B cell (primary cell): ENCODE measurements around the gene MGAT1. TPM values are rescaled to one million over a fixed set of nuclear protein-coding genes. Genes with fewer than 3 reads are reported as not detected.

Experiments
- ATAC-seq: fragments of 200-7000 bp; cut with Tn5 transposase; one replicate; pipeline ENCODE4 v1.10.0; 2021; ENCODE audit warnings: low read depth, mild to moderate bottlenecking, moderate number of reproducible peaks, moderate library complexity
- CTCF ChIA-PET: fragments of 350-600 bp; sonication (Branson Sonifier 250); formaldehyde crosslinking; loops from one replicate; lab custom pipeline; 2021; ENCODE audit warnings: antibody characterized with exemption, inconsistent platforms; lab: Charles Lee
- POLR2A ChIA-PET: fragments of 350-600 bp; sonication (Branson Sonifier 250); formaldehyde crosslinking; loops from one replicate; lab custom pipeline; 2021; ENCODE audit warnings: antibody characterized with exemption; lab: Charles Lee
- DNase-seq: peaks from one replicate; pipeline ENCODE4 v3.0.0; 2013
- H2AFZ ChIP-seq: 2 replicates; pipeline ENCODE4 v1.6.1; 2012; ENCODE audit warnings: mild to moderate bottlenecking, low read depth, low read length; ENCODE audit not compliant: insufficient read depth, poor library complexity, severe bottlenecking
- H3K27ac ChIP-seq, 2 donors: 1 replicate in 1 of 2; 2 replicates in 1 of 2; pipeline ENCODE4 v1.5.1; 2012 to 2013; ENCODE audit warnings: low read length in 2 of 2, mild to moderate bottlenecking in 2 of 2, moderate library complexity in 1 of 2
- H3K27me3 ChIP-seq, 4 experiments: fragments of 200-600 bp in 1 of 4; sonication (generic) in 1 of 4; replicated peaks in 1 of 4; 1 replicate in 2 of 4; 2 replicates in 2 of 4; pipeline versions ENCODE4 v1.6.1 to v1.7.0; 2013 to 2016; ENCODE audit warnings: low read length in 3 of 4, mild to moderate bottlenecking in 2 of 4, mixed read lengths in 1 of 4, moderate library complexity in 1 of 4; ENCODE audit not compliant: insufficient read depth in 4 of 4, control insufficient read depth in 3 of 4; ENCODE audit errors: control extremely low read depth in 1 of 4
- H3K36me3 ChIP-seq, 2 experiments: replicated peaks in 1 of 2; 1 replicate in 1 of 2; 2 replicates in 1 of 2; pipeline versions ENCODE4 v1.6.1 to v1.7.1; 2013; ENCODE audit warnings: low read length in 1 of 2; ENCODE audit not compliant: insufficient read depth in 2 of 2, control insufficient read depth in 1 of 2; ENCODE audit errors: control extremely low read depth in 1 of 2, extremely low read depth in 1 of 2
- H3K4me1 ChIP-seq, 2 donors: fragments of 200-600 bp in 1 of 2; sonication (generic) in 1 of 2; 1 replicate in 1 of 2; 2 replicates in 1 of 2; pipeline versions ENCODE4 v1.5.1 to v1.6.1; 2013 to 2017; ENCODE audit warnings: low read length in 2 of 2; ENCODE audit not compliant: control insufficient read depth in 2 of 2, insufficient read depth in 2 of 2
- H3K4me2 ChIP-seq: replicated peaks from 2 replicates; pipeline ENCODE3; 2012; ENCODE audit warnings: mild to moderate bottlenecking, low read depth, low read length; ENCODE audit not compliant: poor library complexity, severe bottlenecking
- H3K4me3 ChIP-seq, 5 experiments: fragments of 200-600 bp in 1 of 5; sonication (generic) in 1 of 5; 1 replicate in 3 of 5; 2 replicates in 2 of 5; pipeline versions ENCODE4 v1.5.1 to v1.7.0; 2011 to 2016; ENCODE audit warnings: low read length in 4 of 5, mild to moderate bottlenecking in 4 of 5, low read depth in 2 of 5, control low read depth in 1 of 5, moderate library complexity in 1 of 5; ENCODE audit not compliant: insufficient read depth in 1 of 5; ENCODE audit errors: control extremely low read depth in 1 of 5, extremely low read depth in 1 of 5
- H3K79me2 ChIP-seq: fragments of 200-600 bp; sonication (generic); one replicate; pipeline ENCODE4 v1.6.0; 2016; ENCODE audit warnings: low read length; ENCODE audit not compliant: control insufficient read depth, insufficient read depth
- H3K9ac ChIP-seq: fragments of 200-600 bp; sonication (generic); 2 replicates; pipeline ENCODE4 v1.6.1; 2017; ENCODE audit warnings: mild to moderate bottlenecking, low read length, moderate library complexity
- H3K9me3 ChIP-seq, 3 donors: one replicate each; pipeline versions ENCODE4 v1.6.1 to v1.7.1; 2013; ENCODE audit warnings: low read length in 2 of 3; ENCODE audit not compliant: control insufficient read depth in 2 of 3, insufficient read depth in 1 of 3; ENCODE audit errors: control extremely low read depth in 1 of 3
- H4K20me1 ChIP-seq: 2 replicates; pipeline ENCODE4 v1.6.0; 2012; ENCODE audit warnings: mild to moderate bottlenecking, low read length; ENCODE audit not compliant: insufficient read depth, control insufficient read depth, poor library complexity, severe bottlenecking
- H3K27ac Mint-ChIP-seq: one replicate; pipeline ENCODE4 v1.8.0; 2021; ENCODE audit warnings: mixed read lengths
- H3K27me3 Mint-ChIP-seq: one replicate; pipeline ENCODE4 v1.8.0; 2021; ENCODE audit warnings: mixed read lengths
- H3K4me1 Mint-ChIP-seq: one replicate; pipeline ENCODE4 v1.8.0; 2021; ENCODE audit warnings: mixed read lengths
- H3K4me3 Mint-ChIP-seq: one replicate; pipeline ENCODE4 v1.8.0; 2021; ENCODE audit warnings: mixed read lengths
- H3K9me3 Mint-ChIP-seq: one replicate; pipeline ENCODE4 v1.8.0; 2022; ENCODE audit warnings: mixed read lengths; ENCODE audit not compliant: insufficient read depth
- CTCF ChIP-seq: fragments of 200-600 bp; IDR thresholded peaks from one replicate; pipeline ENCODE4 v1.8.0; 2022; ENCODE audit warnings: antibody characterized with exemption, mild to moderate bottlenecking
- EZH2 ChIP-seq: IDR thresholded peaks from 2 replicates; pipeline ENCODE4 v1.6.1; 2012; ENCODE audit warnings: borderline replicate concordance, low read depth, mild to moderate bottlenecking, moderate library complexity, low read length; ENCODE audit not compliant: insufficient read depth, poor library complexity, severe bottlenecking
- WGBS: methylation state at CpG from one replicate; pipeline ENCODE4 v1.1.5; 2013; ENCODE audit warnings: missing lambda C conversion rate; ENCODE audit not compliant: insufficient coverage; 5-methylcytosine and 5-hydroxymethylcytosine counted together
- intact Hi-C: fragments of 100-400 bp; cut with micrococcal nuclease; formaldehyde crosslinking; loops from one replicate; pipeline ENCODE4 v1.10.0; 2022
- polyA plus RNA-seq: library from polyadenylated mRNA; depleted of rRNA; stranded (reverse); fragments of >200 nt; gene quantifications from 2 replicates; pipeline ENCODE4 v1.2.3, GENCODE V29; 2012
- total RNA-seq, 2 donors: library from RNA; stranded (reverse); fragments of 120-200 nt in 1 of 2; gene quantifications; 1 replicate in 1 of 2; 2 replicates in 1 of 2; pipeline versions ENCODE4 v1.2.3 to v1.2.4, GENCODE V29; 2013 to 2022

MGAT1 gene
- total and polyA plus RNA-seq, 2 donors (not counting 1 experiment from before 2014, with no cell fraction given) = 81.2 to 140 TPM

GRCh38 chr5:180848878-180849277 is 46.3 kb upstream of the MGAT1 start:
- no peak overlapping the region for H3K27ac ChIP-seq
- Mint-ChIP-seq H3K4me1 (no peaks in the 10 kb centered on the region), H3K27me3 (no peaks in the 10 kb centered on the region), H3K9me3 (no peaks in the 10 kb centered on the region), H3K4me3 (no peak overlapping the region), H3K27ac (no peak overlapping the region)
- no peaks in the 10 kb centered on the region for H3K4me1 ChIP-seq
- peaks cover 5% of the 10 kb centered on the region for H4K20me1 ChIP-seq
- DNase-seq (no peak), ATAC-seq (no peak)
- intact Hi-C loops = no loop called here
- no CpG with 5 or more reads among the region's 1 CpG for WGBS
- peaks cover 13 to 27% of the 10 kb centered on the region in 2 experiments for H3K36me3 ChIP-seq
- no peaks in the 10 kb centered on the region for H3K27me3 ChIP-seq
- H2AFZ ChIP-seq = no peak overlapping the region
- TF ChIP-seq EZH2 = no peak
- no peak for TF ChIP-seq CTCF
- no peak overlapping the region for H3K4me2 ChIP-seq
- peaks cover 27% of the 10 kb centered on the region for H3K79me2 ChIP-seq
- no peak overlapping the region for H3K9ac ChIP-seq
- ChIA-PET CTCF (interaction anchor here (2.1 kb wide), 1 partner anchor 17 kb away, joined by 5 read pairs; no protein-coding TSS in a partner anchor), POLR2A (no interaction called here)
- H3K4me3 ChIP-seq = no peak overlapping the region
- peaks cover 8 to 11% (median 8%) of the 10 kb centered on the region in 3 donors for H3K9me3 ChIP-seq

- H3K36me3 ChIP-seq = peaks cover 13 to 27% of the 10 kb centered on the region in 2 experiments
- H3K4me3 Mint-ChIP-seq = no peak overlapping the region
- WGBS = no CpG with 5 or more reads among the region's 1 CpG
- no peak overlapping the region for H3K4me2 ChIP-seq
- peaks cover 23% of the 10 kb centered on the region for H3K79me2 ChIP-seq
- no peaks in the 10 kb centered on the region for H3K9me3 Mint-ChIP-seq
- no peak overlapping the region for H3K27ac Mint-ChIP-seq
- peaks cover 5% of the 10 kb centered on the region for H4K20me1 ChIP-seq
- no peak for ATAC-seq
- CTCF ChIA-PET = interaction anchor here (2.1 kb wide), 1 partner anchor 16 kb away, joined by 5 read pairs; no protein-coding TSS in a partner anchor
- peaks cover 8 to 11% (median 8%) of the 10 kb centered on the region in 3 donors for H3K9me3 ChIP-seq
- TF ChIP-seq CTCF (no peak), EZH2 (no peak)
- no peaks in the 10 kb centered on the region for H3K4me1 Mint-ChIP-seq
- no peak overlapping the region for H3K9ac ChIP-seq
- H3K27ac ChIP-seq = no peak overlapping the region
- H2AFZ ChIP-seq = no peak overlapping the region
- no peak overlapping the region for H3K4me3 ChIP-seq
- no peaks in the 10 kb centered on the region for H3K27me3 ChIP-seq
- DNase-seq = no peak
- POLR2A ChIA-PET = no interaction called here
- H3K4me1 ChIP-seq = no peaks in the 10 kb centered on the region
- intact Hi-C loops = no loop called here
- H3K27me3 Mint-ChIP-seq = no peaks in the 10 kb centered on the region
Measured at GRCh38 chr5:180848265-180848664, 45.7 kb upstream of the MGAT1 start.
